RCC 7860 (cell line): ENCODE results near the gene NFKBIA.
"Not testable (repeated sequence)": the region's sequence is repeated elsewhere in the genome, so short reads cannot be mapped to it uniquely, and the experiment has no call there.

Experiments used
- DNase-seq: peaks from one replicate; pipeline ENCODE4 v3.0.0-alpha.2; 2015; ENCODE audit warnings: low spot score
- FAIRE-seq: peaks from 2 replicates; lab custom pipeline; 2012; peaks lifted over from hg19 to GRCh38; lab: Jason Lieb, UNC

NFKBIA gene

GRCh38 chr14:35369701-35370191 lies 34.8 kb downstream of the NFKBIA start:
- FAIRE-seq, result no peak

GRCh38 chr14:35368583-35369392 lies 35.8 kb downstream of the NFKBIA start:
- DNase-seq, result no peak
- FAIRE-seq, result no peak

More at GRCh38 chr14:35369701-35370191, 34.8 kb downstream of the NFKBIA start:
- no peak for DNase-seq

GRCh38 chr14:35368139-35368460 lies 36.4 kb downstream of the NFKBIA start:
- no peak for DNase-seq
- FAIRE-seq, result no peak

- DNase-seq (no peak), FAIRE-seq (no peak)
Observed at GRCh38 chr14:35367056-35367372, 37.5 kb downstream of the NFKBIA start.

- FAIRE-seq, result no peak
- peak; percentile 6 for DNase-seq
Observed at GRCh38 chr14:35366521-35366976, 38.0 kb downstream of the NFKBIA start.

- peak; percentile 76 for DNase-seq
- FAIRE-seq, result no peak
Observed at GRCh38 chr14:35366056-35366451, 38.5 kb downstream of the NFKBIA start.

GRCh38 chr14:35365130-35366055 lies 39.2 kb downstream of the NFKBIA start:
- FAIRE-seq (peak; percentile 67), DNase-seq (peak; percentile 90)

- no peak for FAIRE-seq
- DNase-seq, result no peak
Observed at GRCh38 chr14:35362911-35363374, 41.6 kb downstream of the NFKBIA start.

GRCh38 chr14:35362450-35362849 lies 42.1 kb downstream of the NFKBIA start:
- no peak for FAIRE-seq
- DNase-seq, result no peak

GRCh38 chr14:35361141-35361480 lies 43.4 kb downstream of the NFKBIA start:
- DNase-seq, result no peak
- FAIRE-seq, result no peak

- DNase-seq, FAIRE-seq: not testable (repeated sequence)
Observed at GRCh38 chr14:35359655-35360054, 44.9 kb downstream of the NFKBIA start.

- FAIRE-seq (no peak), DNase-seq (no peak)
Observed at GRCh38 chr14:35355981-35356841, 48.3 kb downstream of the NFKBIA start.

GRCh38 chr14:35355235-35355634 lies 49.3 kb downstream of the NFKBIA start:
- FAIRE-seq, DNase-seq: not testable (repeated sequence)

- DNase-seq (no peak), FAIRE-seq (no peak)
Observed at GRCh38 chr14:35353409-35354172, 51.0 kb downstream of the NFKBIA start.

GRCh38 chr14:35352274-35353233 lies 52.0 kb downstream of the NFKBIA start:
- FAIRE-seq, result no peak
- no peak for DNase-seq

GRCh38 chr14:35351897-35352273 lies 52.7 kb downstream of the NFKBIA start:
- no peak for DNase-seq
- FAIRE-seq, result no peak
